Measurements from ENCODE around the gene BET1L.

- TF ChIP-seq CTCF (IDR thresholded peaks at IDR 0.05; ENCODE audit: borderline replicate concordance, extremely low read depth, low read length, poor library complexity, severe bottlenecking) = no peak
- TF ChIP-seq EZH2 (IDR thresholded peaks at IDR 0.05; ENCODE audit: borderline replicate concordance, low read depth, low read length, severe bottlenecking) = no peak
Measured at GRCh38 chr11:249062-249461, 41.9 kb upstream of the BET1L start.
